ENCODE results near the gene DRC1. TPM values are rescaled to one million over a fixed set of nuclear protein-coding genes. Genes with fewer than 3 reads are reported as not detected.

Gene DRC1
- total and polyA plus RNA-seq, 2 donors (not counting 1 experiment from before 2014, with no cell fraction given) = under 0.01 to 0.10 TPM

DNA sequence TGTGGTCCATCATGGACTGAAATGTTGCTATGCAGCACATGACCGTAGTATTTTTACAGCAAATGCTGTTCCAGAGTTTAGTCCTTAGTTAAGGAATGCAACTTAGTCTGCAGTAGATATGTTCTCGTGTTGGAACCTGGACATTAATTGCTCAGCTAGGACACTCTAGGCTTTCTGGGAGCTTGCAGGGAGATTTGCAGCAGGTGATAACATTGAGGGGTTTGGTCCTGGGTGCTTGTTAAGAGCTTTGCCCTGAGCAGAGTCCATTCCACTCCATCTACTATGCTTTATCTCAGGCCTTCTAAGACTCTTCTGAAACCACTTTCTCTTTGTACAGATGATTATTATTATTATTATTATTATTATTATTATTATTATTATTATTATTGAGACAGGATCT is 27.1 kb downstream of the DRC1 start:
- H3K27ac ChIP-seq (ENCODE audit: insufficient read depth, low read length) = no peak overlapping the region
- H3K79me2 ChIP-seq (ENCODE audit: control insufficient read depth, insufficient read depth, low read length) = no peaks in the 10 kb centered on the region
- no peak overlapping the region for H3K4me3 ChIP-seq (replicated peaks in 1 of 4; ENCODE audit: control extremely low read depth in 1 of 4, insufficient read depth in 1 of 4, low read depth in 3 of 4, low read length in 4 of 4)
- H3K9me3 ChIP-seq (ENCODE audit: control insufficient read depth, insufficient read depth, low read depth, low read length) = no peaks in the 10 kb centered on the region
- H3K27me3 ChIP-seq (ENCODE audit: control insufficient read depth, insufficient read depth, low read length) = peaks cover 2% of the 10 kb centered on the region
- DNase-seq (ENCODE audit: low read depth in 2 of 2) = no peak
- H2AFZ ChIP-seq (ENCODE audit: low read length) = no peak overlapping the region
- H3K4me2 ChIP-seq (ENCODE audit: extremely low read depth, insufficient read depth, low read length) = no peak overlapping the region
- no peaks in the 10 kb centered on the region for H3K4me1 ChIP-seq (ENCODE audit: control insufficient read depth, extremely low read depth, insufficient read depth, low read length)
- H3K9ac ChIP-seq (ENCODE audit: insufficient read depth, low read length) = no peak overlapping the region
- H3K36me3 ChIP-seq (ENCODE audit: control insufficient read depth, insufficient read depth, low read length) = no peaks in the 10 kb centered on the region
- TF ChIP-seq, protein P1, sequence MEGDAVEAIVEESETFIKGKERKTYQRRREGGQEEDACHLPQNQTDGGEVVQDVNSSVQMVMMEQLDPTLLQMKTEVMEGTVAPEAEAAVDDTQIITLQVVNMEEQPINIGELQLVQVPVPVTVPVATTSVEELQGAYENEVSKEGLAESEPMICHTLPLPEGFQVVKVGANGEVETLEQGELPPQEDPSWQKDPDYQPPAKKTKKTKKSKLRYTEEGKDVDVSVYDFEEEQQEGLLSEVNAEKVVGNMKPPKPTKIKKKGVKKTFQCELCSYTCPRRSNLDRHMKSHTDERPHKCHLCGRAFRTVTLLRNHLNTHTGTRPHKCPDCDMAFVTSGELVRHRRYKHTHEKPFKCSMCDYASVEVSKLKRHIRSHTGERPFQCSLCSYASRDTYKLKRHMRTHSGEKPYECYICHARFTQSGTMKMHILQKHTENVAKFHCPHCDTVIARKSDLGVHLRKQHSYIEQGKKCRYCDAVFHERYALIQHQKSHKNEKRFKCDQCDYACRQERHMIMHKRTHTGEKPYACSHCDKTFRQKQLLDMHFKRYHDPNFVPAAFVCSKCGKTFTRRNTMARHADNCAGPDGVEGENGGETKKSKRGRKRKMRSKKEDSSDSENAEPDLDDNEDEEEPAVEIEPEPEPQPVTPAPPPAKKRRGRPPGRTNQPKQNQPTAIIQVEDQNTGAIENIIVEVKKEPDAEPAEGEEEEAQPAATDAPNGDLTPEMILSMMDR (conservative IDR thresholded peaks at IDR 0.05 in 1 of 2, IDR thresholded peaks at IDR 0.05 in 1 of 2; ENCODE audit: low read depth in 1 of 2, low read length in 2 of 2) = no peak
- no peak for TF ChIP-seq EZH2 (IDR thresholded peaks at IDR 0.05; ENCODE audit: low read length, missing control alignments)
- no peaks in the 10 kb centered on the region for H4K20me1 ChIP-seq (ENCODE audit: control insufficient read depth, extremely low read depth, insufficient read depth, low read length)

DNA sequence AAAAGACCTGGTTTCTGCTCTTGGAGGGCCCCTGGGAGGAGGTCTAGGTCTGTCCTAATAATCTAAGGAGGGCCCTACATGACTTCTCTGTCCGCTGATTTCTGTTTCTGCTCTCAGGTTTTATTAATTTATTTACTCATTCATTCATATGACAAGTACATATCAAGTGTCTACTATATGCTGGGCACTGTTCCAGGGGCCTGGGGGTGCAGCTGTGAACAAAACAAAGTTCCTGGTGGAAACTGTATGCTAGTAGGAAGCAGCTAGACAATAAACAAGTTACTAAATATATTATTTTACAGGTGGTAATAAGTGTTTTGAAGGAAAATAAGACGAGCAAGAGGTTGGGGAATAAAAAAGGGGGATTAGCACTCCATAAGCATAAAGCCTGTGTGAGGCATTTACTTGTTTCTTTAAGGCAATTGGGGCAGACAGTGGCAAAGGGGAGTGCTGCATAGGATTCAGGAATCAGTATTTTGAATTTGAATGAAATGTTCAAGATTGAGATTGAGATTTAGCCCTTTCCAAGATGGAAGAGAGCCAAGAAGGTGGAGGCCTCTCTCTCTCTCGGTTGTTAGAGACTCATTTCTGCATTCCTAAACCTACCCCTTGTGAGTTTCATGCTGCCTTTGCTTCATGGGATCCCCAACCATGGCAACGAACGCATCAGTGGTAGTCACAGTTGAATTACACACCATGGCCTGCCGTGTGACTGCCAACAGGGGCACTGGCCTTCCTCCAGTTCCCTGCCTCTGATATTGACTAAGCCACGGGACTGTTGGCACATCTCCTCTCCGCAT is 28.3 kb downstream of the DRC1 start:
- Histone ChIP-seq H3K27ac (ENCODE audit: insufficient read depth, low read length) (no peak overlapping the region), H3K4me3 (replicated peaks in 1 of 4; ENCODE audit: control extremely low read depth in 1 of 4, insufficient read depth in 1 of 4, low read depth in 3 of 4, low read length in 4 of 4) (no peak overlapping the region), H3K79me2 (ENCODE audit: control insufficient read depth, insufficient read depth, low read length) (no peaks in the 10 kb centered on the region), H3K36me3 (ENCODE audit: control insufficient read depth, insufficient read depth, low read length) (no peaks in the 10 kb centered on the region), H3K4me1 (ENCODE audit: control insufficient read depth, extremely low read depth, insufficient read depth, low read length) (no peaks in the 10 kb centered on the region), H3K9ac (ENCODE audit: insufficient read depth, low read length) (no peak overlapping the region), H3K9me3 (ENCODE audit: control insufficient read depth, insufficient read depth, low read depth, low read length) (no peaks in the 10 kb centered on the region), H3K4me2 (ENCODE audit: extremely low read depth, insufficient read depth, low read length) (no peak overlapping the region), H4K20me1 (ENCODE audit: control insufficient read depth, extremely low read depth, insufficient read depth, low read length) (no peaks in the 10 kb centered on the region), H2AFZ (ENCODE audit: low read length) (no peak overlapping the region), H3K27me3 (ENCODE audit: control insufficient read depth, insufficient read depth, low read length) (peaks cover 2% of the 10 kb centered on the region)
- TF ChIP-seq EZH2 (IDR thresholded peaks at IDR 0.05; ENCODE audit: low read length, missing control alignments) = no peak
- TF ChIP-seq, protein P1 (conservative IDR thresholded peaks at IDR 0.05 in 1 of 2, IDR thresholded peaks at IDR 0.05 in 1 of 2; ENCODE audit: low read depth in 1 of 2, low read length in 2 of 2) = no peak
- DNase-seq (ENCODE audit: low read depth in 2 of 2) = peak in 1 of 2 donors; percentile 16

DNA sequence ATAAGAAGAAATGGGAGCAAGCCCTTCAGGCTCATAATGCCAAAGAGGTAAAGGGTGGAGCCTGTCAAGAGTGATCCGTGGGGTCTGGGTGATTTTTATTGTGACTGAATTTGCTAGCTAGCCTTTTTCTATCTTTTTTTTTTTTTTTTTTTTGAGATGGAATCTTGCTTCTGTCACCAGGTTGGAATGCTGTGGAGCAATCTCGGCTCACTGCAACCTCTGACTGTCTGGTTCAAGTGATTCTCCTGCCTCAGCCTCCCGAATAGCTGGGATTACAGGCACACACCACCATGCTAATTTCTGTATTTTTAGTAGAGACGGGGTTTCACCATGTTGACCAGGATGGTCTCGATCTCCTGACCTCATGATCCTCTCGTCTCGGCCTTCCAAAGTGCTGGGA is 29.1 kb downstream of the DRC1 start:
- Histone ChIP-seq H3K79me2 (ENCODE audit: control insufficient read depth, insufficient read depth, low read length) (no peaks in the 10 kb centered on the region), H3K9ac (ENCODE audit: insufficient read depth, low read length) (no peak overlapping the region), H3K4me2 (ENCODE audit: extremely low read depth, insufficient read depth, low read length) (no peak overlapping the region), H3K27ac (ENCODE audit: insufficient read depth, low read length) (no peak overlapping the region), H3K4me1 (ENCODE audit: control insufficient read depth, extremely low read depth, insufficient read depth, low read length) (no peaks in the 10 kb centered on the region), H3K27me3 (ENCODE audit: control insufficient read depth, insufficient read depth, low read length) (peaks cover 2% of the 10 kb centered on the region), H4K20me1 (ENCODE audit: control insufficient read depth, extremely low read depth, insufficient read depth, low read length) (no peaks in the 10 kb centered on the region), H3K9me3 (ENCODE audit: control insufficient read depth, insufficient read depth, low read depth, low read length) (no peaks in the 10 kb centered on the region), H2AFZ (ENCODE audit: low read length) (no peak overlapping the region), H3K36me3 (ENCODE audit: control insufficient read depth, insufficient read depth, low read length) (no peaks in the 10 kb centered on the region), H3K4me3 (replicated peaks in 1 of 4; ENCODE audit: control extremely low read depth in 1 of 4, insufficient read depth in 1 of 4, low read depth in 3 of 4, low read length in 4 of 4) (no peak overlapping the region)
- TF ChIP-seq EZH2 (IDR thresholded peaks at IDR 0.05; ENCODE audit: low read length, missing control alignments) = no peak
- TF ChIP-seq, protein P1 (conservative IDR thresholded peaks at IDR 0.05 in 1 of 2, IDR thresholded peaks at IDR 0.05 in 1 of 2; ENCODE audit: low read depth in 1 of 2, low read length in 2 of 2) = no peak
- peak in 1 of 2 donors; percentile 39 for DNase-seq (ENCODE audit: low read depth in 2 of 2)
